Chondrocyte (in vitro differentiated cells): ENCODE measurements around the gene TMPRSS11D. TPM values are rescaled to one million over a fixed set of nuclear protein-coding genes. Genes with fewer than 3 reads are reported as not detected.

Source experiments
- DNase-seq: peaks from one replicate; pipeline ENCODE4 v3.0.0; 2021; ENCODE audit warnings: mixed read lengths, low spot score
- H3K27ac Mint-ChIP-seq: one replicate; pipeline ENCODE4 v1.8.0; 2021; ENCODE audit warnings: mild to moderate bottlenecking, moderate library complexity, mixed read lengths; ENCODE audit not compliant: unreplicated experiment
- H3K27me3 Mint-ChIP-seq: 2 replicates; pipeline ENCODE4 v1.8.0; 2021; ENCODE audit warnings: low read depth, mixed read lengths
- H3K36me3 Mint-ChIP-seq: 2 replicates; pipeline ENCODE4 v1.8.0; 2021; ENCODE audit warnings: low read depth, mixed read lengths
- H3K4me1 Mint-ChIP-seq: 2 replicates; pipeline ENCODE4 v1.8.0; 2021; ENCODE audit warnings: low read depth, mild to moderate bottlenecking, mixed read lengths
- H3K4me3 Mint-ChIP-seq: one replicate; pipeline ENCODE4 v1.8.0; 2021; ENCODE audit warnings: mild to moderate bottlenecking, moderate library complexity, mixed read lengths; ENCODE audit not compliant: unreplicated experiment
- H3K9me3 Mint-ChIP-seq: 2 replicates; pipeline ENCODE4 v1.8.0; 2021; ENCODE audit warnings: low read depth, mixed read lengths
- CTCF ChIP-seq: fragments of 200-600 bp; sonication (generic); IDR thresholded peaks from 2 replicates; pipeline ENCODE4 v1.5.0; 2021; ENCODE audit warnings: antibody characterized with exemption, mild to moderate bottlenecking, moderate library complexity
- total RNA-seq: library from RNA; stranded (reverse); gene quantifications from 3 replicates; pipeline ENCODE4 v1.2.1, GENCODE V29; 2021

The TMPRSS11D gene
- total RNA-seq, 1 donor from 2014 or later: not detected

DNA sequence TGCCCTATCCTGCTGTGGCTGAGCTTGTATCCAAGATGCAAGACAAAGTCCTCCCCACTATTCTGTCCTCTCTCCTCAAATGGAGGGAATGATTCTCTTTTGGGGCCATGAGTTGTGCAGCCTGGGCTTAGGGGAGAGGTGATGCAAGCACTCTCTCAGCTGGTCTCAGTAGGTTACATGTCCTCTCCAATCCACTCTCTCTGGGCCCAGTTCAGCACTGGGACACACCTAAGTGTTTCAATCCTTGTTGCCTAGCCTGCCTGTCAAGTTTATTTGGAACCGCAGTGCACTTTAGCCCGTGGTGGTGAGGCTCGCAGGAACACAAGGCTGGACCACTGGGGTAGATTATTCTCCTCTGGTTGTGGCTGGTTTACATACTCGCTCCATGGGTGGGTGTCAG, 23.8 kb upstream of the TMPRSS11D start:
- H3K4me3 Mint-ChIP-seq: no peak overlapping the region
- no peak overlapping the region for H3K27ac Mint-ChIP-seq
- no peak for DNase-seq
- H3K4me1 Mint-ChIP-seq: no peaks in the 10 kb centered on the region
- no peaks in the 10 kb centered on the region for H3K36me3 Mint-ChIP-seq
- peaks cover 20% of the 10 kb centered on the region for H3K9me3 Mint-ChIP-seq
- no peak for TF ChIP-seq CTCF
- H3K27me3 Mint-ChIP-seq: peaks cover 29% of the 10 kb centered on the region

- DNase-seq: no peak
- no peaks in the 10 kb centered on the region for H3K4me1 Mint-ChIP-seq
Measured at GRCh38 chr4:67899096-67899495, 15.3 kb upstream of the TMPRSS11D start.

GRCh38 chr4:67897686-67898085, 13.9 kb upstream of the TMPRSS11D start:
- Mint-ChIP-seq H3K4me1 (no peaks in the 10 kb centered on the region), H3K4me3 (no peak overlapping the region), H3K36me3 (no peaks in the 10 kb centered on the region), H3K27me3 (no peaks in the 10 kb centered on the region), H3K27ac (no peak overlapping the region), H3K9me3 (no peaks in the 10 kb centered on the region)
- TF ChIP-seq CTCF: no peak
- DNase-seq: no peak

More at GRCh38 chr4:67899096-67899495, 15.3 kb upstream of the TMPRSS11D start:
- Mint-ChIP-seq H3K27me3 (peaks cover under 1% of the 10 kb centered on the region), H3K4me3 (no peak overlapping the region), H3K36me3 (no peaks in the 10 kb centered on the region), H3K9me3 (peaks cover 10% of the 10 kb centered on the region), H3K27ac (no peak overlapping the region)
- TF ChIP-seq CTCF: no peak

GRCh38 chr4:67896421-67897065, 12.7 kb upstream of the TMPRSS11D start:
- Mint-ChIP-seq H3K36me3 (no peaks in the 10 kb centered on the region), H3K27ac (no peak overlapping the region), H3K4me1 (no peaks in the 10 kb centered on the region), H3K9me3 (no peaks in the 10 kb centered on the region), H3K27me3 (no peaks in the 10 kb centered on the region), H3K4me3 (no peak overlapping the region)
- TF ChIP-seq CTCF: no peak
- no peak for DNase-seq

GRCh38 chr4:67894659-67895058, 10.9 kb upstream of the TMPRSS11D start:
- Mint-ChIP-seq H3K36me3 (no peaks in the 10 kb centered on the region), H3K27me3 (no peaks in the 10 kb centered on the region), H3K9me3 (no peaks in the 10 kb centered on the region), H3K4me1 (no peaks in the 10 kb centered on the region), H3K4me3 (no peak overlapping the region), H3K27ac (no peak overlapping the region)
- no peak for DNase-seq
- TF ChIP-seq CTCF: no peak
